ENCODE measurements around the gene CDC42EP5.
A peak's percentile ranks its signal among the peaks of the same experiment; 100 is the strongest.

CDC42EP5 gene

DNA sequence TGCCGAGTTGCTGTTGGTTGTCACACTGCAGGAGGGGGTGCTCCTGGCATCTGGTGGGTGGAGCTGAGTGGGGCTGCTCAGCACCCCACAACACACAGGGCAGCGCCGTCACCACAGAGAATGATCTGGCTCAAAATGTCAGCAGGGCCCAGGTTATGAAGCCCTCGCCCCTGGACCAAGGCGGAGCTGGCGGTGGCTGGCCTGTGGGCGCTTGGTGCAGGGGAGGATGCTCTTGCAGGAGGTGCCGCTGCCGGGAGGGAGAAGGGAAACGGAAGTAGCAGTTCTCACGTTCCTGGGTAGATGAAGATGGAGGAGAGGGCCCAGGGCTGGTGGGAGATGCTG lies 38.3 kb downstream of the CDC42EP5 start:
- Histone ChIP-seq H3K9ac (ENCODE audit: low read depth in 1 of 2, low read length in 2 of 2) (no peak overlapping the region), H3K27me3 (ENCODE audit: control insufficient read depth in 2 of 2, insufficient read depth in 2 of 2, low read length in 2 of 2) (peaks cover 10 to 14% of the 10 kb centered on the region in 2 donors), H3K36me3 (ENCODE audit: control insufficient read depth in 2 of 2, insufficient read depth in 2 of 2, low read length in 2 of 2) (peaks cover 0 to 3% of the 10 kb centered on the region in 2 donors), H3K4me3 (ENCODE audit: low read length in 2 of 2) (no peak overlapping the region), H3K27ac (ENCODE audit: low read depth in 2 of 2, low read length in 2 of 2) (no peak overlapping the region), H3K4me1 (ENCODE audit: control insufficient read depth in 2 of 2, insufficient read depth in 2 of 2, low read length in 2 of 2) (peaks cover 2 to 3% of the 10 kb centered on the region in 2 donors), H3K9me3 (ENCODE audit: control insufficient read depth in 2 of 2, low read length in 2 of 2) (no peaks in the 10 kb centered on the region)

DNA sequence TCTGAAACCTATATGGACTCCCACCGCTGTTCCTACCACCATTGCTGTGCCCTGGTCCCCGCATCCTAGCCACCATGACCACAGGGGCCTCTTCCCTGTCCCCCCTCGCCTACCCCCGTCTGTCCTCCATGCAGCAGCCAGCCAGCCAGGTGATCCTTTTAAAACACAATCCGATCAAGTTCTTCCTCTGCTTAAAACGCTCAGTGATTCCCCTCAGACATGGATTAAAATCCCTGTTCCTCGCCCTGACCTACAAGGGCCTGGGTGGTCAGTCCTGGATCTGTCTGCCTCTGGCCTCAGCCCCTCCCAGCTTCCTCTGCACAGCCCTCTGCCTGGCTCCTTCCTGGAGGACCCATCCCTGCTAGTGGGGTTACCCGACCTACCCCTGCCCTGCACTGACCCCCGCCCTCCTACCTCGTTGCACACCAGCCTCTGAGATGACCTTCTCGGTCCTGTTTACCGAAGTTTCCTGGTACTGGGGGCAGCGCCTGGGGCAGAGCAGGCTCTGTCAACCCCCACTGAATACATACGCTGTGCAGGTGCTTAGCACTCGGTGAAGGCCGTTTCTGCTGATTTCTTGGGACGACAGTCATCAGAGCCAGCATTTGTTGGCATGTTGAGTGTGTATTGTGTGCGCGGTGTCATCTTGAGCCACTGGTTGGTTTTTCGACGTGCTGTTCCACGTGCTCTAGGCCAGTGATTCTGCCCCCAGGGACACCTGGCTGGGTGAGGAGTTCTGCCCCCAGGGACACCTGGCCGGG lies 38.8 kb downstream of the CDC42EP5 start:
- Histone ChIP-seq H3K27me3 (ENCODE audit: control insufficient read depth in 2 of 2, insufficient read depth in 2 of 2, low read length in 2 of 2) (peaks cover 16% of the 10 kb centered on the region in 2 donors), H3K4me1 (ENCODE audit: control insufficient read depth in 2 of 2, insufficient read depth in 2 of 2, low read length in 2 of 2) (peaks cover 2 to 3% of the 10 kb centered on the region in 2 donors), H3K9me3 (ENCODE audit: control insufficient read depth in 2 of 2, low read length in 2 of 2) (no peaks in the 10 kb centered on the region), H3K4me3 (ENCODE audit: low read length in 2 of 2) (no peak overlapping the region), H3K9ac (ENCODE audit: low read depth in 1 of 2, low read length in 2 of 2) (no peak overlapping the region), H3K27ac (ENCODE audit: low read depth in 2 of 2, low read length in 2 of 2) (no peak overlapping the region), H3K36me3 (ENCODE audit: control insufficient read depth in 2 of 2, insufficient read depth in 2 of 2, low read length in 2 of 2) (peaks cover 0 to 3% of the 10 kb centered on the region in 2 donors)

DNA sequence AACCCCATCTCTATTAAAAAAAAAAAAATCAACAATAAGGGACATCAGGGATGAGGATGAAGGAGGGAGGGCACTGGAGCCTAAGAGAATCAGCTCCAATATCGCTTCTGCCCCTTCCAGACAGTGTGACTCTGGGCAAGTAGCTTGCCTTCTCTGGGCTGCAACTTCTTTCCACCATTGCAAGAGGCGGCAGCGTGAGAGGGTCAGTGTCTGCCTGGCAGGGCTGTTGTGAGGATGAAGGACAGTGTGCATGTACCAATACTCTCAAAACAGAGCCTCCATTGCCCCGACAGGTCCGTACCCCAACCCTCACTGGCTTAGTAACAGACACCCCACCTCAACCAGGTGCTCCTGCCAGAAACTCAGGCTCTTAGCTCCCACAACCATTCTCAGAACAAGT lies 39.4 kb downstream of the CDC42EP5 start:
- Histone ChIP-seq H3K4me3 (ENCODE audit: low read length in 2 of 2) (no peak overlapping the region), H3K9me3 (ENCODE audit: control insufficient read depth in 2 of 2, low read length in 2 of 2) (no peaks in the 10 kb centered on the region), H3K4me1 (ENCODE audit: control insufficient read depth in 2 of 2, insufficient read depth in 2 of 2, low read length in 2 of 2) (peaks cover 2 to 3% of the 10 kb centered on the region in 2 donors), H3K27me3 (ENCODE audit: control insufficient read depth in 2 of 2, insufficient read depth in 2 of 2, low read length in 2 of 2) (peaks cover 19 to 20% of the 10 kb centered on the region in 2 donors), H3K36me3 (ENCODE audit: control insufficient read depth in 2 of 2, insufficient read depth in 2 of 2, low read length in 2 of 2) (no peaks in the 10 kb centered on the region), H3K27ac (ENCODE audit: low read depth in 2 of 2, low read length in 2 of 2) (no peak overlapping the region), H3K9ac (ENCODE audit: low read depth in 1 of 2, low read length in 2 of 2) (no peak overlapping the region)

DNA sequence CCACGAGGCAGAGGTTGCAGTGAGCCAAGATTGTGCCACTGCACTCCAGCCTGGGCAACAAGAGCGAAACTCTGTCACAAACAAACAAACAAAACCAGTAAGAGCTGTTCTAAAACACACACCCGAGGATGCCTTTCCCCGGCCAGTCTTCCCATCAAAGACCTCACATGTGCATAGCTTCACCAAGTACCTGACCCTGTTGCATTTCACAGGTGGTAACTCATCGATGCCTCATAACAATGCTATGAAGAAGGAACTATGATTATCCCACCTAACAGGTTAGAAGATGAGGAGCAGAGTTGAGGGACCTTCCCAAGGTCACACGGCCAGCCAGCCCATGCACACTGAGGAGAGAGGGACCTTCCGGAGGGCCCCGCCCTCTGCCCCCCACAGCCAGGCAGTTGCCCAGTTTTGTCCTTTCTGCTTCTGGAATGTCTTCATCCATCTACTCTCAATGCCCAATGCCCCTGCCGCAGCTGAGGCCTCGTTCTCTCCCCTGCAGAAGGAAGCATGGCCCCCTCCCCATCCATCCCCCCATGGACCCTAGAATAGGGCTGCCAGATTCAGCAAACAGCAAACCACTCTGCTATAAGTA lies 40.9 kb downstream of the CDC42EP5 start:
- Histone ChIP-seq H3K4me3 (ENCODE audit: low read length in 2 of 2) (no peak overlapping the region), H3K9ac (ENCODE audit: low read depth in 1 of 2, low read length in 2 of 2) (no peak overlapping the region), H3K36me3 (ENCODE audit: control insufficient read depth in 2 of 2, insufficient read depth in 2 of 2, low read length in 2 of 2) (no peaks in the 10 kb centered on the region), H3K9me3 (ENCODE audit: control insufficient read depth in 2 of 2, low read length in 2 of 2) (no peaks in the 10 kb centered on the region), H3K27ac (ENCODE audit: low read depth in 2 of 2, low read length in 2 of 2) (no peak overlapping the region), H3K27me3 (ENCODE audit: control insufficient read depth in 2 of 2, insufficient read depth in 2 of 2, low read length in 2 of 2) (peaks cover 22 to 26% of the 10 kb centered on the region in 2 donors), H3K4me1 (ENCODE audit: control insufficient read depth in 2 of 2, insufficient read depth in 2 of 2, low read length in 2 of 2) (peaks cover 2 to 3% of the 10 kb centered on the region in 2 donors)

DNA sequence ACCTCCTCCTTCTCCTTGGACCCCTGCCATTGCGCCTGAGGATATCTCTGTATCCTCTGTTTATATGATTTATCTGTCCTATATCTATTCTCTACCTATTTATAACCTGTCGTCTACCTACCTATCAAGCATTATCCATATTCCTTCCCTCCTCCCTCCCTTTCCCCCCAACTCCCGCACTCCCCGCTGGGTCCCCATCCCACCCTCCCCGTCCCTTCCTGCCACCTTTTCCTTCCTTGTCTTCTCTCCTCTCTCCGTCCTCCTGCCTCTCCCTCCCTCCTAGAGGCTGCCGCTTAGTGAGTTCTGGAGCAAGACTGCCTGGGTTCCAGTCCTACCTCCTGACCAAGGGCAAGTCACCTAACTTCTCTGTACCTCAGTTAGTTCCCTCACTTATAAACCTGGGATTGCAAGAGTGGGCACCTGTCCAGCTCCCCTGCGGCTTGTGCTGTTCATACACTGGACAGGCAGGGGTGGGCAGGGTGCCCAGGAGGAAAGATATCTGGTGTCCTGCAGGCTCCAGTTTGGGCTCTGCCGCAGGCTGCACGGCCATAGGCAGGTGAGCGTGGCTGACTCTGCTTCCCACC lies 41.7 kb downstream of the CDC42EP5 start:
- Histone ChIP-seq H3K9me3 (ENCODE audit: control insufficient read depth in 2 of 2, low read length in 2 of 2) (no peaks in the 10 kb centered on the region), H3K4me3 (ENCODE audit: low read length in 2 of 2) (no peak overlapping the region), H3K27ac (ENCODE audit: low read depth in 2 of 2, low read length in 2 of 2) (no peak overlapping the region), H3K27me3 (ENCODE audit: control insufficient read depth in 2 of 2, insufficient read depth in 2 of 2, low read length in 2 of 2) (peaks cover 26 to 29% of the 10 kb centered on the region in 2 donors), H3K36me3 (ENCODE audit: control insufficient read depth in 2 of 2, insufficient read depth in 2 of 2, low read length in 2 of 2) (no peaks in the 10 kb centered on the region), H3K9ac (ENCODE audit: low read depth in 1 of 2, low read length in 2 of 2) (no peak overlapping the region), H3K4me1 (ENCODE audit: control insufficient read depth in 2 of 2, insufficient read depth in 2 of 2, low read length in 2 of 2) (peaks cover 2% of the 10 kb centered on the region in 2 donors)

DNA sequence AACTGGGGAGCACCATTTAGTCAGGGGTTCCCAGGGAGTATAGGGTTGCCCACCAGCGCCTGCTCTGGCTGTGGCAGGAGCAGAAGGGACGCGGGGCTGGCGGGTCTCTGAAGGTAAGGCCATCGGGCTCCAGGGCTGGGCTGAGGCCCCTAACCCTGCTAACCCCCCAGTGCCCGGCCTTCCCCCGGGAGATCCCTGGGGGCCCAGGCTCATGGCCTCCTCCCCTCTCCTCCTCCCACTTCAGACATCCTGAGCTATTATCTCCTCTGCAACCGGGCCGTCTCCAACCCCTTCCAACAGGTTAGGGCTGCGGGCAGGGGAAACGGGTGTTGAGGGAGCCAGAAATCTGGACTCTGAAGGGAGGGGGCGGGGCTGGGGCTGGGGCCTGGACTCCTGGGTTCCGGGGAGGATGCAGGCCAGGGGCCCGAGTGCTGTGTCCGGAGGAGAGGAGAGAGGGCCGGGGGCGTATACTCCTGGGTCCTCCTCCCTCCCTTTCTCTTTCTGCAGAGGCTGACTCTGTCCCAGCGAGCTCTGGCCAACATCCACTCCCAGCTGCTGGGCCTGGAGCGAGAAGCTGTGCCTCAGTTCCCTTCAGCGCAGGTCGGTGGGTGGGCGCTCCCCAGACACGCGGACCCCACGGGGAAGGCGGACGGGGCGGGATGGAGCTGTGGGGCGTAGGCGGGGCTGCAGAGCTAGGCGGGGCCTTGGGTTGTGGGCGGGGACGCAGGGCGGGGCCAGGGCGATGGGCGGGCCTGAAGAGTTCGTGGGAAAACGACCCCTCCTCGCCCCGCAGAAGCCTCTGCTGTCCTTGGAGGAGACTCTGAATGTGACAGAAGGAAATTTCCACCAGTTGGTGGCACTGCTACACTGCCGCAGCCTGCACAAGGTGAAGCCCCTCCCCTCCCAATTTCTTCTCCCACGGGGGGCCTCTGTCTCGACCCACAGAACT lies 42.5 kb downstream of the CDC42EP5 start:
- H3K27ac ChIP-seq (ENCODE audit: low read depth in 2 of 2, low read length in 2 of 2): no peak overlapping the region

DNA sequence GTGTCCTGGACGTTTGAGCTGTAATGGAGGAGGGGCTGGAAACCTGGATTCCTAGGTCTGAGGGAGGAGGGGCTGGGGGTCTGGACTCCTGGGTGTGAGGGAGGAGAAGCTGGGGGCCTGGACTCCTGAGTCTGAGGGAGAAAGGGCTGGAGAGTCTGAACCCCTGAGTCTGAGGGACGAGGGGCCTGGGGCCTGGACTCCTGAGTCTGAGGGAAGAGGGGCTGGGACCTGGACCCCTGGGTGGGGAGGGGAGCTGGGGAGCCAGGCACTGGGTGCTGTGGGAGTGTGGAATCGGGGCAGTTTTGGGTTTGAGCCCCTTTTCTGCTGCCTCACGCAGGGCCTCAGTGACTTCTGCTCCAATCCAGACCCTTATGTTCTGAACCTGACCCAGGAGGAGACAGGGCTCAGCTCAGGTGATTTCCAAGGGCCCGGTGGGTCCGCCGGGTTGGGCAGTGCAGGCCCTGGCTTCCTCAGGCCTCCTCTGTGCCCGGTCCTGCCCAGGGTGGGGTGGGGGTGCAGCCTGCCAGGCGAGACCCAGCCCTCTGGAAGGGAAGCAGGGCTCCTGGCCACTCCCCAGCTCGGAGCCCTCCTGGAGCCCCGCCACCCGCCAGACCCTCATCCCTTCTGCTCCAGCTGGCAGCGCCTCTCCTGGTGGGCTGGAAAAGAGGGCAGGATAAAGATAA lies 43.4 kb downstream of the CDC42EP5 start:
- no peak overlapping the region for H3K4me3 ChIP-seq (ENCODE audit: low read length in 2 of 2)
- peaks cover 0 to 2% of the 10 kb centered on the region in 2 donors for H3K4me1 ChIP-seq (ENCODE audit: control insufficient read depth in 2 of 2, insufficient read depth in 2 of 2, low read length in 2 of 2)
- H3K9me3 ChIP-seq (ENCODE audit: control insufficient read depth in 2 of 2, low read length in 2 of 2): no peaks in the 10 kb centered on the region
- no peak overlapping the region for H3K9ac ChIP-seq (ENCODE audit: low read depth in 1 of 2, low read length in 2 of 2)
- no peaks in the 10 kb centered on the region for H3K36me3 ChIP-seq (ENCODE audit: control insufficient read depth in 2 of 2, insufficient read depth in 2 of 2, low read length in 2 of 2)
- peaks cover 28 to 31% of the 10 kb centered on the region in 2 donors for H3K27me3 ChIP-seq (ENCODE audit: control insufficient read depth in 2 of 2, insufficient read depth in 2 of 2, low read length in 2 of 2)
- H3K27ac ChIP-seq (ENCODE audit: low read depth in 2 of 2, low read length in 2 of 2): no peak overlapping the region

More for the DNA sequence above, 42.5 kb downstream of the CDC42EP5 start:
- H3K36me3 ChIP-seq (ENCODE audit: control insufficient read depth in 2 of 2, insufficient read depth in 2 of 2, low read length in 2 of 2): no peaks in the 10 kb centered on the region
- peaks cover 28 to 33% of the 10 kb centered on the region in 2 donors for H3K27me3 ChIP-seq (ENCODE audit: control insufficient read depth in 2 of 2, insufficient read depth in 2 of 2, low read length in 2 of 2)
- H3K4me1 ChIP-seq (ENCODE audit: control insufficient read depth in 2 of 2, insufficient read depth in 2 of 2, low read length in 2 of 2): peaks cover 0 to 2% of the 10 kb centered on the region in 2 donors
- H3K4me3 ChIP-seq (ENCODE audit: low read length in 2 of 2): peak overlapping the region; percentile 34 to 44
- H3K9ac ChIP-seq (ENCODE audit: low read depth in 1 of 2, low read length in 2 of 2): no peak overlapping the region
- H3K9me3 ChIP-seq (ENCODE audit: control insufficient read depth in 2 of 2, low read length in 2 of 2): no peaks in the 10 kb centered on the region

DNA sequence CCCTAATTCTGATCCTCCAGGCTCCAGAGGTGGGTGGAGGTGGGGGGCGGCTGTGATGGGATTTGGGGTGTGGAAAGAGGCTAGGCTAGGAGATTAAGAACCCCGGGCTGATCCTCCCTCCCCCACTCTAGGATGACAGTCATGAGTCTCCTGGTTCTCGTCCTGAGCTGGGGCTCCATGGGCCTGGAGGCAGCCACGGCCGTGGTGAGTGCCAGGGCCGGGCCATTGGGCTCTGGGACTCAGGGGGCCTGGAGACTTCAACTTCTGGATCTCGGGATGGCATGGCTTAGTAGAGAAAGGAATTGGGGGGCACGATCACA lies 44.0 kb downstream of the CDC42EP5 start:
- peaks cover 0 to 2% of the 10 kb centered on the region in 2 donors for H3K4me1 ChIP-seq (ENCODE audit: control insufficient read depth in 2 of 2, insufficient read depth in 2 of 2, low read length in 2 of 2)
- H3K27ac ChIP-seq (ENCODE audit: low read depth in 2 of 2, low read length in 2 of 2): no peak overlapping the region
- H3K9me3 ChIP-seq (ENCODE audit: control insufficient read depth in 2 of 2, low read length in 2 of 2): no peaks in the 10 kb centered on the region
- no peaks in the 10 kb centered on the region for H3K36me3 ChIP-seq (ENCODE audit: control insufficient read depth in 2 of 2, insufficient read depth in 2 of 2, low read length in 2 of 2)
- H3K27me3 ChIP-seq (ENCODE audit: control insufficient read depth in 2 of 2, insufficient read depth in 2 of 2, low read length in 2 of 2): peaks cover 28 to 30% of the 10 kb centered on the region in 2 donors
- no peak overlapping the region for H3K9ac ChIP-seq (ENCODE audit: low read depth in 1 of 2, low read length in 2 of 2)
- no peak overlapping the region for H3K4me3 ChIP-seq (ENCODE audit: low read length in 2 of 2)

DNA sequence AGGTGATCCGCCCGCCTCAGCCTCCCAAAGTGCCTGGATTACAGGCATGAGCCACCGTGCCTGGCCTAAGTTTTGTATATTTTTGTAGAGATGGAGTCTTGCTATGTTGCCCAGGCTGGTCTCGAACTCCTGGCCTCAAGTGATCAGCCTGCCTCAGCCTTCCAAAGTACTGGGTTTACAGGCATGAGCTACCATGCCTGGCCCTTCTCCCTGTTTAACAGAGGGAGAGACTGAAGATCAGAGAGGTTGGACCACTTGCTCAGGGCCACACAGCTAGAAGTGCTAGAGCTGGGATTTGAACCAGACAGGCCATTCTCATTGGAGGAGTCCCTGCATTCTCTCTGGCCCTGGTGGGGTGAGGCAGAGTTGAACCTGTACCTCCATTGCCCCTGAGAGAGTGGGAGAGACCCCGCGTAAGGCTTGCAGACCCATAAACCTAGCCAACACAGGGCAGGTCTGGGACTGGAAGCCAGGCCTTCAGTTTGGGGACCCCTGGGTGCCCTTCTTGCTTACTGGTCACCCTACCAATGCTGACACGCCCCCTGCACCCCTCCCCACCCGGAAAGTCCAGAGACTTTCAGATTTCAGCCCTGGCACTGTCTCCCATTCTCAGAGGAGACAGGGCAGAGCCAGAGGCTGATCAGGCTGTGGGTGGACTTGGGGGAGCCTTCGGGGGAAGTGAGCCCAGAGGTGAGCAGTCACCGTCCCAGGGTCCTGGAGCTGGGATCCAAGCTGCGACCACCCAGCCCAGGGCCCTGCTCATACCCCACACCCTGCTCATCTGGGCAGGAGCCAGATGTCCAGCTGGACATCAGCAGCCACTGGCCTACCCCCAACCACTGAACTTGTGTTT lies 44.5 kb downstream of the CDC42EP5 start:
- Histone ChIP-seq H3K9ac (ENCODE audit: low read depth in 1 of 2, low read length in 2 of 2) (no peak overlapping the region), H3K9me3 (ENCODE audit: control insufficient read depth in 2 of 2, low read length in 2 of 2) (no peaks in the 10 kb centered on the region), H3K27me3 (ENCODE audit: control insufficient read depth in 2 of 2, insufficient read depth in 2 of 2, low read length in 2 of 2) (peaks cover 22 to 30% of the 10 kb centered on the region in 2 donors), H3K27ac (ENCODE audit: low read depth in 2 of 2, low read length in 2 of 2) (no peak overlapping the region), H3K4me1 (ENCODE audit: control insufficient read depth in 2 of 2, insufficient read depth in 2 of 2, low read length in 2 of 2) (peaks cover 0 to 2% of the 10 kb centered on the region in 2 donors), H3K36me3 (ENCODE audit: control insufficient read depth in 2 of 2, insufficient read depth in 2 of 2, low read length in 2 of 2) (no peaks in the 10 kb centered on the region), H3K4me3 (ENCODE audit: low read length in 2 of 2) (no peak overlapping the region)

Data from mucosa of rectum (tissue), 2 donors.